Parathyroid adenoma (tissue), 2 donors: ENCODE results near the gene EEFSEC.

ENCODE experiments used
- H2AFZ ChIP-seq: fragments of 300-600 bp; sonication (generic); one replicate; pipeline ENCODE4 v1.7.0; 2017; ENCODE audit warnings: antibody characterized with exemption, mild to moderate bottlenecking
- H3K27ac ChIP-seq: fragments of 300-600 bp; sonication (generic); one replicate; pipeline ENCODE4 v1.7.0; 2017
- H3K27me3 ChIP-seq: fragments of 300-600 bp; sonication (generic); one replicate; pipeline ENCODE4 v1.7.0; 2017; ENCODE audit warnings: low read length; ENCODE audit not compliant: control insufficient read depth, insufficient read depth
- H3K36me3 ChIP-seq: fragments of 300-600 bp; sonication (generic); one replicate; pipeline ENCODE4 v1.7.0; 2017; ENCODE audit warnings: low read length; ENCODE audit not compliant: control insufficient read depth, insufficient read depth
- H3K4me1 ChIP-seq: fragments of 300-600 bp; sonication (generic); one replicate; pipeline ENCODE4 v1.7.0; 2017; ENCODE audit warnings: control low read depth
- H3K4me2 ChIP-seq: fragments of 300-600 bp; sonication (generic); one replicate; pipeline ENCODE4 v1.7.0; 2017; ENCODE audit warnings: low read length
- H3K4me3 ChIP-seq: fragments of 300-600 bp; sonication (generic); one replicate; pipeline ENCODE4 v1.7.0; 2017; ENCODE audit warnings: low read depth, low read length
- H3K79me2 ChIP-seq: fragments of 300-600 bp; sonication (generic); one replicate; pipeline ENCODE4 v1.7.0; 2017; ENCODE audit warnings: control low read depth
- H3K9ac ChIP-seq: fragments of 300-600 bp; sonication (generic); one replicate; pipeline ENCODE4 v1.7.0; 2017; ENCODE audit warnings: mild to moderate bottlenecking
- H3K9me3 ChIP-seq: fragments of 300-600 bp; sonication (generic); one replicate; pipeline ENCODE4 v1.7.0; 2017; ENCODE audit warnings: low read length; ENCODE audit not compliant: control insufficient read depth
- CTCF ChIP-seq: fragments of 300-600 bp; sonication (generic); IDR thresholded peaks from one replicate; pipeline ENCODE4 v1.7.0; 2017; ENCODE audit warnings: antibody characterized with exemption, mild to moderate bottlenecking
- donor health status: primary hyperparathyroidism.

The EEFSEC gene

DNA sequence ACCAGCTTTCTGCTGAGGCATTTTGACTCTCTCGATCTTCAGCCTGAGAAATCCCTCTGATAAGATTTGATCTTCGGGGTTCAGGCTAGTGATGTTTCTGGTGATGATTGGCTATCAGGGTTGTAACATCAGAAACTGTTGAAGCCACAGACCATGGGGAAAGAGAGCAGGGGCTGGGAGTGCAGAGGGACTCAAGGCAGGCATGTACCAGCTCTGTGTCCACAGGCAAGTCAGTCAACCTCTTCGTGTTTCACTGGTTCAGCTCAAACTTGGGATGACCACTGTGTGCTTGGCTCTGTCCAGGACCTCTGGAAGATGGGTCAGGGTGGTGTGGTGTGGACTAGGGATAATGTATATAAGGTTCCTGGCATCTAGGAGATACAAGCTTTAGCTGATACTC, 116.5 kb downstream of the EEFSEC start:
- Histone ChIP-seq H3K27ac (no peak overlapping the region), H3K79me2 (no peaks in the 10 kb centered on the region), H3K36me3 (no peaks in the 10 kb centered on the region), H3K4me1 (no peaks in the 10 kb centered on the region), H3K9ac (no peak overlapping the region), H3K27me3 (no peaks in the 10 kb centered on the region), H3K4me3 (no peak overlapping the region), H2AFZ (no peak overlapping the region), H3K4me2 (no peak overlapping the region), H3K9me3 (no peaks in the 10 kb centered on the region)
- TF ChIP-seq CTCF: no peak

DNA sequence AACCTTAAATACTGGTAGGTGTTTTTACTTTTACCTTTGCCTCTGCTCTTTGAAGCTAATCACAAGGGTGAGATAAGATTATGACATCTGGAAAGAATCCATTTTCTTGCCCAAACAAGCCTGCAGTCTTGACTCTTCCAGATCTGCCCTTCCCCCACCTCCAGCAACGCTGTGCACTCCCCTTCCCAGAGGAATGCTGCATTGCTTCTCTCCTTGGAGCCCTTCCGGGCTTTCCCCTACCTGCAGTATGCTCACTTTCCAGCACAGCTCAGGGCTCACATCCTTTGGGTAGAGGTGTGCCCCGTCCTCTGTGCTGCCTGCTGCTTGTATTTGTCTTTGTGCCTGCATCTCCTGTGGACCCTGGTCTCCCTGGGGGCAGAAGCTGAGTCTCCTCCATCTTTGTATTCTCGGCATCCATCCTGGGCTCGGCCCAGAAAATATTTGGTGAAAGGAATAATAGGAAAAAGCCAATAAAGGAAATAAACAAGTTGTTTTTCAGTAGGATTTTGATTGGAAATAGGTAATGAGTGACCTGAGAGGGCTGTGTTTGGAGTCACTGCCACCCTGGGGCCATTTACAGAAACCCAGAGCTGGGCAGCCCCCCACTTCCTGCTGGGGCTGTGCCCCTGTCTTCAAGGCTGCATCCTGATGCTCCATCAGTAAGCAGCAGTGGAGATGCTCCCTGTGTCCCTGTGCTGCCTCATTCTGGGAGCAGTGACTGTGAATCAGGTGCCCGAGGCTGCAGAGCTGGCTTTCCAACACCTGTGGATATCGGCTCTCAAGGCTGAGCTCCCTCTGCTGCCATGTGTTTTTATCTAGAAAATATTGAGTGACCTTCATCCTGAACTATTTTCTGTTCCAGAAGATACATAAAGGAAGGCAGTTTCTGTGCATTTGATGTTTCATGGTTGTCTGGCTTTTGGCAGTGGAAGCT, 117.5 kb downstream of the EEFSEC start:
- Histone ChIP-seq H3K9me3 (no peaks in the 10 kb centered on the region), H3K4me1 (no peaks in the 10 kb centered on the region), H3K79me2 (no peaks in the 10 kb centered on the region), H3K4me2 (no peak overlapping the region), H2AFZ (no peak overlapping the region), H3K9ac (no peak overlapping the region), H3K36me3 (no peaks in the 10 kb centered on the region), H3K4me3 (no peak overlapping the region), H3K27me3 (no peaks in the 10 kb centered on the region), H3K27ac (no peak overlapping the region)
- TF ChIP-seq CTCF: no peak

DNA sequence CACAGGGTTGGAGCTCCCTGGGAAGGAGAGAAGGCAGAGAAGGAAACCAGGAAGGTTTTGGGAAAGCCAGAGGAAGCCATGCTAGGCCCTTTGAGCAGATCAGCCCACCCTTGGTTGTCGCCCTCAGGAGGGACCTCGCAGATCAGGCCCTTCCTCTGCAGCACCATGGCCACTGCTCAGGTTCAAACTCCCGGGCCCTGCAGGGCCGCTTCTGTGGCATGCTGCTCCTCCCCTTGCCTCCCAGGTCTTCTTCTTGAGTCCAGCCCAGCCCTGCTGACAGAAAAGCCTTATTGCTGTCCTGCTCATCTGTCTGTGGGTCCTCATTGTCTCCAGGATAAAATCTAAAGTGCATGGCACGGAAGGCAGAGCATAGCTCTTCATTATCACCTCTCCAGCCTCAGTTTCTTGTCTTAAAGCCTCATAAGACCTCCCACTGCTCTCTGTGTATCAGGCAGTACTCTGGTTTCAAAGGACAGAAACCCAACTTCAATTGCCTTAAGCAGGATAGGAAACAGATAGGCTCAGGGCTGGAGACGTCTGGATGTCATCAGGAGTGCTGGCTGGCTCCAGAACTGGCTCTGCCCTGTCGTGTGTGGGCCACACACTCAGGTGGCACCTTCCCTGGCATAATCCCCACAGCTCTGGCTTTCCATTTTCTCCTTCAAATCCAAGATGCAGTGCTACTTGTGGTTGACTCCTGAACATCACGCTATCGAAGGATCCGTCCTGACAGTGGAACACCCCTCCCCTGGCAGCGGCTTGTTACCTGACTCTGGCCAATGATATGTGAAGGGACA, 118.5 kb downstream of the EEFSEC start:
- H3K79me2 ChIP-seq: no peaks in the 10 kb centered on the region
- no peak overlapping the region for H2AFZ ChIP-seq
- H3K36me3 ChIP-seq: no peaks in the 10 kb centered on the region
- H3K4me3 ChIP-seq: no peak overlapping the region
- no peak overlapping the region for H3K4me2 ChIP-seq
- H3K27ac ChIP-seq: no peak overlapping the region
- no peak for TF ChIP-seq CTCF
- H3K27me3 ChIP-seq: no peaks in the 10 kb centered on the region
- H3K9me3 ChIP-seq: no peaks in the 10 kb centered on the region
- no peak overlapping the region for H3K9ac ChIP-seq
- H3K4me1 ChIP-seq: no peaks in the 10 kb centered on the region

GRCh38 chr3:128273109-128273840, 120.0 kb downstream of the EEFSEC start:
- Histone ChIP-seq H3K79me2 (no peaks in the 10 kb centered on the region), H2AFZ (no peak overlapping the region), H3K4me2 (no peak overlapping the region), H3K4me1 (peaks cover 1% of the 10 kb centered on the region), H3K4me3 (no peak overlapping the region), H3K27ac (no peak overlapping the region), H3K27me3 (no peaks in the 10 kb centered on the region), H3K9ac (no peak overlapping the region), H3K36me3 (no peaks in the 10 kb centered on the region), H3K9me3 (no peaks in the 10 kb centered on the region)
- TF ChIP-seq CTCF: no peak
